Measurements from ENCODE around the gene CLEC2A. TPM values are rescaled to one million over a fixed set of nuclear protein-coding genes. Genes with fewer than 3 reads are reported as not detected.

The CLEC2A gene
- total RNA-seq, 1 experiment from 2014 or later, result 0.87 TPM

DNA sequence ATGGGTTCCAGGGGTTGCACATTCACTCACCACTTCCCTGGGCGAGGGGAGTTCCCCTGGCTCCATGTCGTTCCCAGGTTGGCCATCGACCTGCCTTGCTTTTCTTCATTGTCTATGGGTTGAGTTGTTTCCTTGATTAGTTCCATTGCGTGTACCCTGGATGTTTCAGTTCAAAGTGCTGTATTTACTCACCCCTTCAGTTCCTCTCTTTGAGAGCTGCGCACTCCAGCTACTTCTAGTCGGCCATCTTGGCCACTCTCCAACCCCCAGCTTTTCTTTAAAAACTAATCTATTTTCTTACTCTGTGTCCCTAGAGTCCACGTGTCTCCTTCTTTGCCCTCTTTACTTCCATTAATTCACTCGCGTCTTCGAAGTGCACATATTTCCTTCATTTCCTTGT is 11.7 kb downstream of the CLEC2A start:
- Histone ChIP-seq H2BK120ac (ENCODE audit: low read depth, low read length, poor library complexity, severe bottlenecking) (no peak overlapping the region), H4K5ac (ENCODE audit: insufficient read length, low read depth, low read length) (no peak overlapping the region), H3T11ph (ENCODE audit: low read length) (no peak overlapping the region), H4K20me1 (ENCODE audit: control insufficient read depth, insufficient read depth, insufficient read length) (no peaks in the 10 kb centered on the region), H2AK5ac (ENCODE audit: insufficient read length, low read length) (no peak overlapping the region), H3K23me2 (ENCODE audit: insufficient read length, low read depth, low read length, poor library complexity, severe bottlenecking) (no peaks in the 10 kb centered on the region), H3K23ac (ENCODE audit: insufficient read length, low read depth, low read length) (no peak overlapping the region), H3K79me1 (ENCODE audit: insufficient read depth, low read depth, low read length, poor library complexity, severe bottlenecking) (no peaks in the 10 kb centered on the region), H3K27ac (ENCODE audit: insufficient read length, low read depth, low read length) (no peak overlapping the region), H3K79me2 (ENCODE audit: insufficient read depth, low read length) (no peaks in the 10 kb centered on the region), H2BK20ac (ENCODE audit: low read depth, low read length, poor library complexity, severe bottlenecking) (no peak overlapping the region), H3K9ac (ENCODE audit: extremely low read depth, insufficient read length, low read length) (no peak overlapping the region), H3K4ac (ENCODE audit: low read depth, low read length) (no peak overlapping the region), H3K4me1 (ENCODE audit: insufficient read depth, low read length) (no peaks in the 10 kb centered on the region), H3K18ac (ENCODE audit: insufficient read length, low read depth, low read length) (no peak overlapping the region), H3K14ac (ENCODE audit: insufficient read depth, low read length) (no peak overlapping the region), H2BK5ac (ENCODE audit: insufficient read length, low read length) (no peak overlapping the region), H3K56ac (ENCODE audit: insufficient read length, low read depth, low read length) (no peak overlapping the region), H3K4me2 (ENCODE audit: insufficient read depth, insufficient read length, low read length) (no peak overlapping the region), H2BK12ac (ENCODE audit: insufficient read length, low read depth, low read length) (no peak overlapping the region), H3K27me3 (ENCODE audit: insufficient read depth, low read length) (no peaks in the 10 kb centered on the region), H3K9me3 (ENCODE audit: control insufficient read depth, low read depth, low read length) (no peaks in the 10 kb centered on the region), H4K8ac (replicated peaks; ENCODE audit: insufficient read length, low read depth, low read length) (no peak overlapping the region), H2BK15ac (ENCODE audit: low read depth, low read length) (no peak overlapping the region), H4K91ac (ENCODE audit: insufficient read length, low read depth, low read length) (no peak overlapping the region), H2AFZ (ENCODE audit: low read length) (no peak overlapping the region)
- H3K4me1 Mint-ChIP-seq, result no peaks in the 10 kb centered on the region
- no peak overlapping the region for H3K4me3 Mint-ChIP-seq
- no peak overlapping the region; a peak in 1 of 7 replicates for H3K27ac Mint-ChIP-seq
- no CpG with 5 or more reads among the region's 10 CpGs for WGBS (ENCODE audit: extremely low coverage, insufficient read length, low lambda C conversion rate)
- H3K27me3 Mint-ChIP-seq (ENCODE audit: low read depth), result no peaks in the 10 kb centered on the region
- DNase-seq, result no peak
- TF ChIP-seq, protein P1, sequence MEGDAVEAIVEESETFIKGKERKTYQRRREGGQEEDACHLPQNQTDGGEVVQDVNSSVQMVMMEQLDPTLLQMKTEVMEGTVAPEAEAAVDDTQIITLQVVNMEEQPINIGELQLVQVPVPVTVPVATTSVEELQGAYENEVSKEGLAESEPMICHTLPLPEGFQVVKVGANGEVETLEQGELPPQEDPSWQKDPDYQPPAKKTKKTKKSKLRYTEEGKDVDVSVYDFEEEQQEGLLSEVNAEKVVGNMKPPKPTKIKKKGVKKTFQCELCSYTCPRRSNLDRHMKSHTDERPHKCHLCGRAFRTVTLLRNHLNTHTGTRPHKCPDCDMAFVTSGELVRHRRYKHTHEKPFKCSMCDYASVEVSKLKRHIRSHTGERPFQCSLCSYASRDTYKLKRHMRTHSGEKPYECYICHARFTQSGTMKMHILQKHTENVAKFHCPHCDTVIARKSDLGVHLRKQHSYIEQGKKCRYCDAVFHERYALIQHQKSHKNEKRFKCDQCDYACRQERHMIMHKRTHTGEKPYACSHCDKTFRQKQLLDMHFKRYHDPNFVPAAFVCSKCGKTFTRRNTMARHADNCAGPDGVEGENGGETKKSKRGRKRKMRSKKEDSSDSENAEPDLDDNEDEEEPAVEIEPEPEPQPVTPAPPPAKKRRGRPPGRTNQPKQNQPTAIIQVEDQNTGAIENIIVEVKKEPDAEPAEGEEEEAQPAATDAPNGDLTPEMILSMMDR (conservative IDR thresholded peaks at IDR 0.05), result no peak
- peaks cover 10 to 14% of the 10 kb centered on the region in 2 experiments; a peak in 4 of 5 replicates for H3K9me3 Mint-ChIP-seq
- H3K36me3 Mint-ChIP-seq (ENCODE audit: insufficient read depth in 1 of 3, low read depth in 3 of 3), result peaks cover 2 to 7% (median 5%) of the 10 kb centered on the region in 3 experiments; a peak in 2 of 7 replicates

Data from H9 (cell line).